Fibroblast of lung (primary cell): Measurements from ENCODE around the gene PLAC8L1. TPM values are rescaled to one million over a fixed set of nuclear protein-coding genes. Genes with fewer than 3 reads are reported as not detected.
"Not testable (repeated sequence)": the region's sequence is repeated elsewhere in the genome, so short reads cannot be mapped to it uniquely, and the experiment has no call there.

Experiments used
- DNase-seq, 2 donors: peaks; one replicate each; pipeline versions ENCODE4 v3.0.0 to v3.0.0-alpha.2; 2010; ENCODE audit warnings: low read depth in 2 of 2
- H2AFZ ChIP-seq: 2 replicates; pipeline ENCODE4 v1.5.1; 2012; ENCODE audit warnings: low read length, control low read depth, inconsistent platforms
- H3K27ac ChIP-seq: 2 replicates; pipeline ENCODE4 v1.5.1; 2011; ENCODE audit warnings: low read length, control low read depth; ENCODE audit not compliant: insufficient read depth
- H3K27me3 ChIP-seq: 2 replicates; pipeline ENCODE4 v1.5.1; 2011; ENCODE audit warnings: mild to moderate bottlenecking, low read length; ENCODE audit not compliant: control insufficient read depth, insufficient read depth
- H3K36me3 ChIP-seq: 2 replicates; pipeline ENCODE4 v1.5.1; 2011; ENCODE audit warnings: low read length; ENCODE audit not compliant: control insufficient read depth, insufficient read depth
- H3K4me1 ChIP-seq: 2 replicates; pipeline ENCODE4 v1.5.1; 2011; ENCODE audit warnings: low read length; ENCODE audit not compliant: control insufficient read depth, insufficient read depth; ENCODE audit errors: extremely low read depth
- H3K4me2 ChIP-seq: 2 replicates; pipeline ENCODE4 v1.5.1; 2011; ENCODE audit warnings: low read length, control low read depth; ENCODE audit not compliant: insufficient read depth; ENCODE audit errors: extremely low read depth
- H3K4me3 ChIP-seq, 4 experiments: fragments of 200-600 bp in 1 of 4; sonication (generic) in 1 of 4; replicated peaks in 1 of 4; 2 replicates each; pipeline ENCODE4 v1.5.1; 2011 to 2016; ENCODE audit warnings: low read length in 4 of 4, low read depth in 3 of 4, mild to moderate bottlenecking in 3 of 4, control low read depth in 2 of 4, inconsistent platforms in 1 of 4, mixed read lengths in 1 of 4; ENCODE audit not compliant: insufficient read depth in 1 of 4; ENCODE audit errors: control extremely low read depth in 1 of 4
- H3K79me2 ChIP-seq: 2 replicates; pipeline ENCODE4 v1.5.1; 2012; ENCODE audit warnings: mild to moderate bottlenecking, low read length, inconsistent platforms; ENCODE audit not compliant: control insufficient read depth, insufficient read depth
- H3K9ac ChIP-seq: 2 replicates; pipeline ENCODE4 v1.5.1; 2011; ENCODE audit warnings: mild to moderate bottlenecking, low read length, control low read depth; ENCODE audit not compliant: insufficient read depth
- H3K9me3 ChIP-seq: 2 replicates; pipeline ENCODE4 v1.5.1; 2012; ENCODE audit warnings: low read depth, low read length; ENCODE audit not compliant: control insufficient read depth, insufficient read depth
- H4K20me1 ChIP-seq: 2 replicates; pipeline ENCODE4 v1.5.1; 2011; ENCODE audit warnings: low read length; ENCODE audit not compliant: control insufficient read depth, insufficient read depth; ENCODE audit errors: extremely low read depth
- EZH2 ChIP-seq: IDR thresholded peaks from 2 replicates; pipeline ENCODE4 v1.5.1; 2012; ENCODE audit warnings: low read length, control low read depth, mild to moderate bottlenecking; ENCODE audit errors: missing control alignments
- polyA plus RNA-seq, 2 donors: library from polyadenylated mRNA; depleted of rRNA in 1 of 2; stranded (reverse) in 1 of 2; unstranded in 1 of 2; fragments of >200 nt; gene quantifications; 2 replicates each; pipeline ENCODE4 v1.2.1, GENCODE V29; 2011 to 2012; ENCODE audit warnings: missing spikeins in 1 of 2
- total RNA-seq: library from RNA; depleted of rRNA; stranded (reverse); fragments of >200 nt; gene quantifications from 2 replicates; pipeline ENCODE4 v1.2.1, GENCODE V29; 2014
- TF ChIP-seq, protein P1 (sequence below), 2 donors: IDR thresholded peaks in 1 of 2; conservative IDR thresholded peaks in 1 of 2; 1 replicate in 1 of 2; 2 replicates in 1 of 2; pipeline ENCODE4 v1.5.1; 2011 to 2012; ENCODE audit warnings: low read length in 2 of 2, control low read depth in 1 of 2, inconsistent platforms in 1 of 2, low read depth in 1 of 2, mild to moderate bottlenecking in 1 of 2

The PLAC8L1 gene
- total and polyA plus RNA-seq, 2 donors (not counting 1 experiment from before 2014, with no cell fraction given) = not detected

GRCh38 chr5:146118322-146118721 lies 12.9 kb upstream of the PLAC8L1 start:
- Histone ChIP-seq H3K27me3 (no peaks in the 10 kb centered on the region), H3K27ac (no peak overlapping the region), H3K4me3 (no peak overlapping the region), H3K79me2 (no peaks in the 10 kb centered on the region), H3K4me2 (no peak overlapping the region), H3K36me3 (peaks cover 3% of the 10 kb centered on the region), H3K4me1 (no peaks in the 10 kb centered on the region), H4K20me1 (no peaks in the 10 kb centered on the region), H3K9ac (no peak overlapping the region), H2AFZ (no peak overlapping the region), H3K9me3 (no peaks in the 10 kb centered on the region)
- TF ChIP-seq, protein P1, sequence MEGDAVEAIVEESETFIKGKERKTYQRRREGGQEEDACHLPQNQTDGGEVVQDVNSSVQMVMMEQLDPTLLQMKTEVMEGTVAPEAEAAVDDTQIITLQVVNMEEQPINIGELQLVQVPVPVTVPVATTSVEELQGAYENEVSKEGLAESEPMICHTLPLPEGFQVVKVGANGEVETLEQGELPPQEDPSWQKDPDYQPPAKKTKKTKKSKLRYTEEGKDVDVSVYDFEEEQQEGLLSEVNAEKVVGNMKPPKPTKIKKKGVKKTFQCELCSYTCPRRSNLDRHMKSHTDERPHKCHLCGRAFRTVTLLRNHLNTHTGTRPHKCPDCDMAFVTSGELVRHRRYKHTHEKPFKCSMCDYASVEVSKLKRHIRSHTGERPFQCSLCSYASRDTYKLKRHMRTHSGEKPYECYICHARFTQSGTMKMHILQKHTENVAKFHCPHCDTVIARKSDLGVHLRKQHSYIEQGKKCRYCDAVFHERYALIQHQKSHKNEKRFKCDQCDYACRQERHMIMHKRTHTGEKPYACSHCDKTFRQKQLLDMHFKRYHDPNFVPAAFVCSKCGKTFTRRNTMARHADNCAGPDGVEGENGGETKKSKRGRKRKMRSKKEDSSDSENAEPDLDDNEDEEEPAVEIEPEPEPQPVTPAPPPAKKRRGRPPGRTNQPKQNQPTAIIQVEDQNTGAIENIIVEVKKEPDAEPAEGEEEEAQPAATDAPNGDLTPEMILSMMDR (conservative IDR thresholded peaks at IDR 0.05 in 1 of 2, IDR thresholded peaks at IDR 0.05 in 1 of 2; ENCODE audit: low read depth in 1 of 2, low read length in 2 of 2) = no peak
- no peak for TF ChIP-seq EZH2
- DNase-seq = no peak

- not testable (repeated sequence) for H3K4me1 ChIP-seq, H3K9ac ChIP-seq, H3K9me3 ChIP-seq, H2AFZ ChIP-seq, H3K4me2 ChIP-seq, DNase-seq, H3K27me3 ChIP-seq, H4K20me1 ChIP-seq, H3K27ac ChIP-seq, H3K79me2 ChIP-seq, H3K36me3 ChIP-seq, H3K4me3 ChIP-seq
These were observed 11.8 kb upstream of the PLAC8L1 start for GRCh38 chr5:146117216-146117615.

GRCh38 chr5:146116361-146116760 lies 11.0 kb upstream of the PLAC8L1 start:
- no peaks in the 10 kb centered on the region for H3K79me2 ChIP-seq

More at GRCh38 chr5:146116361-146116760, 11.0 kb upstream of the PLAC8L1 start:
- H3K27me3 ChIP-seq = no peaks in the 10 kb centered on the region
- TF ChIP-seq, protein P1 (conservative IDR thresholded peaks at IDR 0.05 in 1 of 2, IDR thresholded peaks at IDR 0.05 in 1 of 2; ENCODE audit: low read depth in 1 of 2, low read length in 2 of 2) = no peak
- no peak for TF ChIP-seq EZH2
- no peak overlapping the region for H3K4me2 ChIP-seq
- no peak for DNase-seq
- peaks cover 3% of the 10 kb centered on the region for H3K36me3 ChIP-seq
- no peaks in the 10 kb centered on the region for H3K9me3 ChIP-seq
- H3K27ac ChIP-seq = no peak overlapping the region
- H3K4me1 ChIP-seq = no peaks in the 10 kb centered on the region
- no peaks in the 10 kb centered on the region for H4K20me1 ChIP-seq
- H3K9ac ChIP-seq = no peak overlapping the region
- H3K4me3 ChIP-seq = no peak overlapping the region
- no peak overlapping the region for H2AFZ ChIP-seq
